H9 (cell line): ENCODE measurements around the gene C10orf143. TPM values are rescaled to one million over a fixed set of nuclear protein-coding genes. Genes with fewer than 3 reads are reported as not detected.

ENCODE experiments used
- DNase-seq: peaks from one replicate; pipeline ENCODE4 v3.0.0-alpha.2; 2017
- H2AFZ ChIP-seq: one replicate; pipeline ENCODE4 v1.6.1; 2013; ENCODE audit warnings: mild to moderate bottlenecking, low read length, control low read depth, moderate library complexity
- H2AK5ac ChIP-seq: 2 replicates; pipeline ENCODE4 v1.6.1; 2013; ENCODE audit warnings: low read length, control low read depth, mixed read lengths; ENCODE audit not compliant: insufficient read length
- H2BK120ac ChIP-seq: one replicate; pipeline ENCODE4 v1.6.1; 2013; ENCODE audit warnings: low read depth, mild to moderate bottlenecking, low read length, control low read depth, inconsistent platforms; ENCODE audit not compliant: poor library complexity, severe bottlenecking
- H2BK12ac ChIP-seq: 2 replicates; pipeline ENCODE4 v1.6.1; 2013; ENCODE audit warnings: low read length, control low read depth, mixed read lengths, low read depth; ENCODE audit not compliant: insufficient read length
- H2BK15ac ChIP-seq: 2 replicates; pipeline ENCODE4 v1.6.1; 2013; ENCODE audit warnings: low read depth, low read length, control low read depth
- H2BK20ac ChIP-seq: one replicate; pipeline ENCODE4 v1.6.1; 2013; ENCODE audit warnings: low read depth, mild to moderate bottlenecking, low read length, control low read depth, inconsistent platforms; ENCODE audit not compliant: poor library complexity, severe bottlenecking
- H2BK5ac ChIP-seq: 2 replicates; pipeline ENCODE4 v1.6.1; 2013; ENCODE audit warnings: low read length, control low read depth, mixed read lengths; ENCODE audit not compliant: insufficient read length
- H3K14ac ChIP-seq: 2 replicates; pipeline ENCODE4 v1.6.1; 2013; ENCODE audit warnings: low read length, control low read depth; ENCODE audit not compliant: insufficient read depth
- H3K18ac ChIP-seq: 2 replicates; pipeline ENCODE4 v1.6.1; 2013; ENCODE audit warnings: low read depth, mild to moderate bottlenecking, mixed read lengths, low read length, control low read depth; ENCODE audit not compliant: insufficient read length
- H3K23ac ChIP-seq: 2 replicates; pipeline ENCODE4 v1.6.1; 2013; ENCODE audit warnings: low read length, control low read depth, mixed read lengths, low read depth; ENCODE audit not compliant: insufficient read length
- H3K23me2 ChIP-seq: 2 replicates; pipeline ENCODE4 v1.6.1; 2013; ENCODE audit warnings: low read depth, mild to moderate bottlenecking, mixed read lengths, low read length, control low read depth; ENCODE audit not compliant: insufficient read length, poor library complexity, severe bottlenecking
- H3K27ac ChIP-seq: 2 replicates; pipeline ENCODE4 v1.5.1; 2013; ENCODE audit warnings: low read length, control low read depth, mixed read lengths, low read depth; ENCODE audit not compliant: insufficient read length
- H3K27me3 ChIP-seq: 2 replicates; pipeline ENCODE4 v1.6.1; 2013; ENCODE audit warnings: low read length, control low read depth, inconsistent platforms; ENCODE audit not compliant: insufficient read depth
- H3K4ac ChIP-seq: 2 replicates; pipeline ENCODE4 v1.6.1; 2013; ENCODE audit warnings: low read depth, mild to moderate bottlenecking, control low read depth, inconsistent platforms, low read length, moderate library complexity
- H3K4me1 ChIP-seq: 2 replicates; pipeline ENCODE4 v1.6.1; 2013; ENCODE audit warnings: low read length, control low read depth, inconsistent platforms; ENCODE audit not compliant: insufficient read depth
- H3K4me2 ChIP-seq: 2 replicates; pipeline ENCODE4 v1.6.1; 2013; ENCODE audit warnings: low read length, control low read depth, mixed read lengths; ENCODE audit not compliant: insufficient read length, insufficient read depth
- H3K56ac ChIP-seq: 2 replicates; pipeline ENCODE4 v1.6.1; 2013; ENCODE audit warnings: low read depth, mild to moderate bottlenecking, mixed read lengths, low read length, control low read depth; ENCODE audit not compliant: insufficient read length
- H3K79me1 ChIP-seq: 2 replicates; pipeline ENCODE4 v1.6.1; 2013; ENCODE audit warnings: low read depth, mild to moderate bottlenecking, moderate library complexity, low read length, control low read depth, inconsistent platforms; ENCODE audit not compliant: insufficient read depth, poor library complexity, severe bottlenecking
- H3K79me2 ChIP-seq: 2 replicates; pipeline ENCODE4 v1.6.1; 2013; ENCODE audit warnings: low read length, control low read depth, inconsistent platforms; ENCODE audit not compliant: insufficient read depth
- H3K9ac ChIP-seq: 2 replicates; pipeline ENCODE4 v1.6.1; 2013; ENCODE audit warnings: low read length, control low read depth, mixed read lengths; ENCODE audit not compliant: insufficient read length; ENCODE audit errors: extremely low read depth
- H3K9me3 ChIP-seq: one replicate; pipeline ENCODE4 v1.6.1; 2013; ENCODE audit warnings: low read depth, low read length, inconsistent platforms; ENCODE audit not compliant: control insufficient read depth
- H3T11ph ChIP-seq: one replicate; pipeline ENCODE4 v1.6.1; 2013; ENCODE audit warnings: mild to moderate bottlenecking, low read length, control low read depth, inconsistent platforms
- H4K20me1 ChIP-seq: one replicate; pipeline ENCODE4 v1.6.1; 2013; ENCODE audit not compliant: control insufficient read depth, insufficient read length, insufficient read depth
- H4K5ac ChIP-seq: 2 replicates; pipeline ENCODE4 v1.6.1; 2013; ENCODE audit warnings: low read depth, mild to moderate bottlenecking, mixed read lengths, low read length, control low read depth; ENCODE audit not compliant: insufficient read length
- H4K8ac ChIP-seq: replicated peaks from 2 replicates; pipeline ENCODE4 v1.6.1; 2013; ENCODE audit warnings: low read length, control low read depth, mixed read lengths, low read depth; ENCODE audit not compliant: insufficient read length
- H4K91ac ChIP-seq: 2 replicates; pipeline ENCODE4 v1.6.1; 2013; ENCODE audit warnings: low read depth, mild to moderate bottlenecking, moderate library complexity, mixed read lengths, low read length, control low read depth; ENCODE audit not compliant: insufficient read length
- H3K27ac Mint-ChIP-seq, 3 experiments: 2 replicates in 2 of 3; 3 replicates in 1 of 3; pipeline ENCODE4 v1.8.0; 2020 to 2021; ENCODE audit warnings: mixed read lengths in 3 of 3, mild to moderate bottlenecking in 1 of 3, moderate library complexity in 1 of 3
- H3K27me3 Mint-ChIP-seq: 2 replicates; pipeline ENCODE4 v1.8.0; 2021; ENCODE audit warnings: low read depth, mild to moderate bottlenecking, moderate library complexity, mixed read lengths
- H3K36me3 Mint-ChIP-seq, 3 experiments: 2 replicates in 2 of 3; 3 replicates in 1 of 3; pipeline ENCODE4 v1.8.0; 2020 to 2021; ENCODE audit warnings: low read depth in 3 of 3, mixed read lengths in 3 of 3; ENCODE audit not compliant: insufficient read depth in 1 of 3
- H3K4me1 Mint-ChIP-seq, 2 experiments: 2 replicates each; pipeline ENCODE4 v1.8.0; 2020; ENCODE audit warnings: mixed read lengths in 2 of 2
- H3K4me3 Mint-ChIP-seq, 2 experiments: 2 replicates in 1 of 2; 3 replicates in 1 of 2; pipeline ENCODE4 v1.8.0; 2020 to 2021; ENCODE audit warnings: mild to moderate bottlenecking in 2 of 2, mixed read lengths in 2 of 2, moderate library complexity in 1 of 2
- H3K9me3 Mint-ChIP-seq, 2 experiments: 2 replicates in 1 of 2; 3 replicates in 1 of 2; pipeline ENCODE4 v1.8.0; 2020; ENCODE audit warnings: mild to moderate bottlenecking in 2 of 2, mixed read lengths in 2 of 2, moderate library complexity in 1 of 2
- CTCF ChIP-seq: fragments of 200-600 bp; sonication (generic); conservative IDR thresholded peaks from 3 replicates; pipeline ENCODE4 v1.8.0; 2021; ENCODE audit warnings: antibody characterized with exemption, mild to moderate bottlenecking
- WGBS: extraction: QIAGEN DNeasy Blood & Tissue Kit; methylation state at CpG from one replicate; pipeline ENCODE4 v1.1.7; 2013; ENCODE audit warnings: missing lambda C conversion rate, low lambda C conversion rate, mixed read lengths; ENCODE audit not compliant: insufficient read length; ENCODE audit errors: extremely low coverage; 5-methylcytosine and 5-hydroxymethylcytosine counted together
- total RNA-seq: library from RNA; stranded (reverse); gene quantifications from 2 replicates; pipeline ENCODE4 v1.2.1, GENCODE V29; 2021

C10orf143 gene
- total RNA-seq, 1 experiment from 2014 or later = 0.94 TPM

GRCh38 chr10:130021383-130021950 is 89.2 kb downstream of the C10orf143 start:
- H2BK15ac ChIP-seq = no peak overlapping the region
- H3K9me3 ChIP-seq = no peaks in the 10 kb centered on the region
- H3K79me2 ChIP-seq = no peaks in the 10 kb centered on the region
- no peak overlapping the region for H2BK20ac ChIP-seq
- no peak overlapping the region for H3K56ac ChIP-seq
- no peak overlapping the region for H3K18ac ChIP-seq
- no peak overlapping the region for H2AFZ ChIP-seq
- no peaks in the 10 kb centered on the region for H3K4me1 ChIP-seq
- TF ChIP-seq CTCF = no peak
- H3T11ph ChIP-seq = no peak overlapping the region
- DNase-seq = peak; percentile 9
- H3K27ac Mint-ChIP-seq = no peak overlapping the region
- no peaks in the 10 kb centered on the region for H3K36me3 Mint-ChIP-seq
- no peak overlapping the region for H3K27ac ChIP-seq
- H3K27me3 Mint-ChIP-seq = peaks cover 7% of the 10 kb centered on the region
- no peak overlapping the region for H2AK5ac ChIP-seq
- H3K9me3 Mint-ChIP-seq = no peaks in the 10 kb centered on the region; a peak in 1 of 5 replicates
- H3K14ac ChIP-seq = no peak overlapping the region; the same call in 1 of the 2 replicates
- H3K23me2 ChIP-seq = no peaks in the 10 kb centered on the region
- no peak overlapping the region for H4K91ac ChIP-seq
- no peak overlapping the region for H4K8ac ChIP-seq
- H4K20me1 ChIP-seq = no peaks in the 10 kb centered on the region
- no peak overlapping the region for H3K23ac ChIP-seq
- no peak overlapping the region for H3K4me2 ChIP-seq
- no peak overlapping the region for H2BK12ac ChIP-seq
- H3K4me1 Mint-ChIP-seq = no peaks in the 10 kb centered on the region
- H4K5ac ChIP-seq = no peak overlapping the region
- no peak overlapping the region for H2BK120ac ChIP-seq
- H3K79me1 ChIP-seq = no peaks in the 10 kb centered on the region
- no peak overlapping the region for H3K4me3 Mint-ChIP-seq
- H3K4ac ChIP-seq = no peak overlapping the region
- no CpG with 5 or more reads among the region's 12 CpGs for WGBS
- no peak overlapping the region for H3K9ac ChIP-seq
- no peaks in the 10 kb centered on the region for H3K27me3 ChIP-seq
- H2BK5ac ChIP-seq = no peak overlapping the region
